Panc1 (cell line): ENCODE measurements around the gene RHOA.

Experiments
- POLR2AphosphoS5 ChIP-seq: IDR thresholded peaks from 2 replicates; pipeline ENCODE4 v1.6.1; 2012; ENCODE audit warnings: mild to moderate bottlenecking, low read depth, low read length, moderate library complexity
- TF ChIP-seq, protein P1 (sequence below): fragments of 450-650 bp; IDR thresholded peaks from 2 replicates; pipeline ENCODE4 v1.5.1; 2017; ENCODE audit warnings: mild to moderate bottlenecking

DNA sequence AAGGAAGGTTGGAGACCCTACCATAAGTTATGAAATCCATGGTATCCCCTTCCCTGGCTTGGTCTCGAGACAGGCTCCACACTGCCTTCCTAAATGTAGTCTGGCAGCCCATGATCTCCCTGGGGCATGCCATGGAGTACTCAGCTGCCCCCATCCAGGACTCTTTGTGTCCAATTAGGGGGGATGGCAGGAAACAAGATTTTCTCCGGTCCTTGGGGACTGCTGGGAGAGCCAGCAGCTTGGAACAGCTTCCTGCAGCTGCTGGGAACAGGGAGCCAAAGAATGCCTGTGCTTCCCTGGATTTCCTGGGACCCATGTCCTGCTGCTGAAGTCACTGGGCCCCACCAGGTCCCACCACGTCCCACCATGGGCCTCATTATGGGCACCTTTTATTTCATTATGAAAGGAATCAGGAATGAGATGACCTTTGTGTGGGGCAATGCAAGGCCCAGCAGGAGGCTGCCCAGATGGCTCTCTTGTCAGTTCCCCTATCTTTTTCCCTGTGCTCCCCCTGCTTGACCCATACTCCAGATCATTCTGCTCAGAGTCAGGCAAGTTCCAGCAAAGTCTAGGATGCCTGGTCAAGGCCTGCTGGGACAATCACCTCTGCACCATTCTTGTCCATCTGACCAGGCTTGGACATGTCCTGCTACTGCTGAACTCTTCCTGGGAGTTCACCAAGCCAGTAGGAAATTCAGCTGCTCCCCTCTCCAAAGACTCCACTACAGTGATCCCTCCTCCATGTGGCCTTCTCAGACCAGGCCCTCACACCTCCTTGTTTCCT is 43.3 kb upstream of the RHOA start:
- TF ChIP-seq POLR2AphosphoS5: no peak
- TF ChIP-seq, protein P1, sequence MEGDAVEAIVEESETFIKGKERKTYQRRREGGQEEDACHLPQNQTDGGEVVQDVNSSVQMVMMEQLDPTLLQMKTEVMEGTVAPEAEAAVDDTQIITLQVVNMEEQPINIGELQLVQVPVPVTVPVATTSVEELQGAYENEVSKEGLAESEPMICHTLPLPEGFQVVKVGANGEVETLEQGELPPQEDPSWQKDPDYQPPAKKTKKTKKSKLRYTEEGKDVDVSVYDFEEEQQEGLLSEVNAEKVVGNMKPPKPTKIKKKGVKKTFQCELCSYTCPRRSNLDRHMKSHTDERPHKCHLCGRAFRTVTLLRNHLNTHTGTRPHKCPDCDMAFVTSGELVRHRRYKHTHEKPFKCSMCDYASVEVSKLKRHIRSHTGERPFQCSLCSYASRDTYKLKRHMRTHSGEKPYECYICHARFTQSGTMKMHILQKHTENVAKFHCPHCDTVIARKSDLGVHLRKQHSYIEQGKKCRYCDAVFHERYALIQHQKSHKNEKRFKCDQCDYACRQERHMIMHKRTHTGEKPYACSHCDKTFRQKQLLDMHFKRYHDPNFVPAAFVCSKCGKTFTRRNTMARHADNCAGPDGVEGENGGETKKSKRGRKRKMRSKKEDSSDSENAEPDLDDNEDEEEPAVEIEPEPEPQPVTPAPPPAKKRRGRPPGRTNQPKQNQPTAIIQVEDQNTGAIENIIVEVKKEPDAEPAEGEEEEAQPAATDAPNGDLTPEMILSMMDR: no peak
